GM10248 (cell line): ENCODE data around the gene CTSE.

Experiments used
- CTCF ChIA-PET: fragments of 300-600 bp; sonication (Branson Sonifier 250); formaldehyde crosslinking; extraction: SDS; loops from one replicate; lab custom pipeline; 2021; ENCODE audit warnings: antibody characterized with exemption; lab: Yijun Ruan, JAX
- POLR2A ChIA-PET: fragments of 350-650 bp; sonication (Branson Sonifier 250); formaldehyde crosslinking; extraction: SDS; loops from one replicate; lab custom pipeline; 2020; ENCODE audit warnings: antibody characterized with exemption; lab: Yijun Ruan, JAX
- DNase-seq: peaks from one replicate; pipeline ENCODE4 v3.0.0; 2012; ENCODE audit errors: extremely low spot score
- TF ChIP-seq, protein P1 (sequence below): IDR thresholded peaks from 2 replicates; pipeline ENCODE4 v1.5.1; 2012; ENCODE audit warnings: mild to moderate bottlenecking, low read depth; ENCODE audit errors: extremely low read depth, missing control alignments, control extremely low read depth

The CTSE gene

DNA sequence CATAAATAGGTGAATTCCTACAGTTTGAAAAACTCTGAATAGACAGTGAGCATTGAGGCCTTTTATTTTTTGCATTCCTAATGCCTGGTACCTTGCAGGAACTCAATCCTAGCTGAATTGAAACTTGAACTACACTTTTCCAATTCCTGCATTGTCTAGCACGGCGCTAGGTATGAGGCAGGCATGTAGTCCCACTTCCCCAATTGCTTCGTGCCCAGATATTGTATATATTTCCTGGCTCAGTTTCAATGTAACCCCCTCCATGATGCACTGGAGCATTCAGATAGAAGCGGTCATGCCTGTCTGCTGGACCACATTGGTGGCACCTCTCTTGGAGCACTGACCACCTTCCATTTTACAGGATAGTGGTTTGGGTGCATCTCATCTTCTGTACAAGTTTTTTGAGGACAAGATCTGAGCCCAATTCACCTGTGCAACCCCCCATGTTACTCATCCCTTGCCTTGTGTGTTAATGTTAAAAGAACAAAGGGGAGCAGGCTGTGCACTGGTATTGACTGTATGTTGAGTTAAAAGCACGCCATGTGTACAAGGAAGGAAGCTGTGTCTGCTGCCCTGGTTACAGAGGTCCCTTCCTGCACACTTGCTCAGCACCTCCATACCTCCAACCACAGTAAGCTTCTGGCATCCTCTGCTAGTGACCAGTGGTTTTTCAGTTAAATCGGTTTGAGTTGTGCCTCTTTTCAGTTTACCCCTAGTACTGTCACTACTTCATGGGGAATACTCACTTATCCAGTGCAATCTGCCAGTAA, 10.5 kb downstream of the CTSE start:
- POLR2A ChIA-PET = no interaction called here
- TF ChIP-seq, protein P1, sequence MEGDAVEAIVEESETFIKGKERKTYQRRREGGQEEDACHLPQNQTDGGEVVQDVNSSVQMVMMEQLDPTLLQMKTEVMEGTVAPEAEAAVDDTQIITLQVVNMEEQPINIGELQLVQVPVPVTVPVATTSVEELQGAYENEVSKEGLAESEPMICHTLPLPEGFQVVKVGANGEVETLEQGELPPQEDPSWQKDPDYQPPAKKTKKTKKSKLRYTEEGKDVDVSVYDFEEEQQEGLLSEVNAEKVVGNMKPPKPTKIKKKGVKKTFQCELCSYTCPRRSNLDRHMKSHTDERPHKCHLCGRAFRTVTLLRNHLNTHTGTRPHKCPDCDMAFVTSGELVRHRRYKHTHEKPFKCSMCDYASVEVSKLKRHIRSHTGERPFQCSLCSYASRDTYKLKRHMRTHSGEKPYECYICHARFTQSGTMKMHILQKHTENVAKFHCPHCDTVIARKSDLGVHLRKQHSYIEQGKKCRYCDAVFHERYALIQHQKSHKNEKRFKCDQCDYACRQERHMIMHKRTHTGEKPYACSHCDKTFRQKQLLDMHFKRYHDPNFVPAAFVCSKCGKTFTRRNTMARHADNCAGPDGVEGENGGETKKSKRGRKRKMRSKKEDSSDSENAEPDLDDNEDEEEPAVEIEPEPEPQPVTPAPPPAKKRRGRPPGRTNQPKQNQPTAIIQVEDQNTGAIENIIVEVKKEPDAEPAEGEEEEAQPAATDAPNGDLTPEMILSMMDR = no peak
- DNase-seq = no peak
- CTCF ChIA-PET = interaction anchor here (1.8 kb wide), 1 partner anchor 36 kb away, joined by 7 read pairs; no protein-coding TSS in a partner anchor

DNA sequence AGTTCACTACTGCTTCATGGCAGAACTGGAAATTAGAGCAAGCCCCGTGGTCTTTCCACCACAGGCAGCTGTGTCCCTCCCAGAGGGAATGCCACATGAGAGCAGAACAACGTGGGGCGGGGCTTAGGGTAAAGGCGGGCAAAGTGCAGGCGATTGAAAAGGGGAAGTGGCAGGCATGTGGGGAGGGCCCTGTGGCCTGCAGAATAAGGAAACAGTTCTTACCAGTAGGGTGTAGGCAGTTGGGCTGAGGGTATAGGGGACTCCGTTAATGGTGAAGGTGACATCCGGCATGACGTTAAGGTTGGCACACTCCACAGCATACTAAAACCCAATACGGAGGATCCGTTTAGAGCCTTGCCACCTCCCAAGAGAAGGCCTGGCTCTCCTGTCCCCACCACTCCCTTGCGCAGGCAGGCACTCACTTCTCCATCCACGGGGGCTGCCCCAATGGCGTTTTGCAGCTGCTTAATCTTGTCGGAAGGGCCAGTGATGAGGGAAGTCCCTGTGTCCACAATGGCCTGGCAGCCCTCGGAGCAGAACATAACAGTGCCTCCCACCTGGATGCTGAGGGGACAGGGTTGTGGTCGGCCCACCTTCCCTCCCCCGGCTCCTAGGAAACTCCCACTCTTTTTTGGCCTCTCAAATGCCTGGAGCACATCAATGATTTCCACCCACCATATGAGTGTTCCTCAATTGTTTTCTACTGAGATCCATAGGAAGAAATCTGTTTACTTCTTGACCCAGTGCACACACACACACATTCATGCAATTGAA, 11.4 kb downstream of the CTSE start:
- CTCF ChIA-PET = interaction anchor here (0.9 to 1.6 kb wide), 6 partner anchors 9 to 94 kb away, joined by 3 to 6 read pairs (median 4); partner anchors contain the start of gene RAB7B
- DNase-seq = peak; percentile 70
- TF ChIP-seq, protein P1 = no peak
- POLR2A ChIA-PET = no interaction called here

DNA sequence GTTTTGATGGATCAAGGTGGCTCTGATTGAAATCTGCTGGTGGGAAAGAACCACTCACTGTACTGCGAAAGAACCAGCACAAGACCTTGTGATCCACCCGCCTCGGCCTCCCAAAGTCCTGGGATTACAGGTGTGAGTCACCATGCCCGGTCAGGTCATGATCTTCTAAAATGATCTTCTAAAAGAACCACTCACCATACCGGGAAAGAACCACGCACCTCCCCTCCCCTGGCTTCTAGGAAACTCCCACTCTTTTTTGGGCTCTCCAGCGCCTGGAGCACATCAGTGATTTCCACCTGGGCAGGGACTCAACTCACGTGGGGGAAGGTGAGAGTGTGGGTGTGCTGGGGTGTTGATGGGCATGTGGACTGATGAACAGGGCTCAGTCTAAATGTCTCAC, 12.6 kb downstream of the CTSE start:
- TF ChIP-seq, protein P1 = no peak
- ChIA-PET CTCF (interaction anchor here (1.0 to 1.6 kb wide), 4 partner anchors 8 to 18 kb away, joined by 3 to 4 read pairs (median 3); partner anchors contain the start of gene RAB7B), POLR2A (no interaction called here)
- no peak for DNase-seq

DNA sequence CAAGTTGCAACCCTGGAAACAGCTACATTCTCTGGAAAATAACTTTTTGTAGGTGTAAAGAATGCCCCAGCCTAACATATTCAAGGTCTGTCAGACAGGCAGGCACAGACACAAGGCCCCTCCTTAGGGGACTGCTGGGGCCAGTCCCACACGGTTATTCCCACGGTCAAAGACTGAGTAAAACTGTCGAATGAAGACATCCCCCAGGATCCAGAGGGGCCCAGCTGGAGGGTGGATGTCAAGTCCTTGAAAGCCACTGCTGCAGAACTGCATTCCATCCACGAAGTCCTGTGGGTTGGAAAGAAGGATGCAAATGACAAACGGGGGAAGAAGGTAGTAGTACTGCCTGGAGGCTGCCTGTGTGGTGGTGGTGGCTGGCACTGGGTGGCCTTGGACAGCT, 13.6 kb downstream of the CTSE start:
- ChIA-PET POLR2A (no interaction called here), CTCF (interaction anchor here (1.2 kb wide), 1 partner anchor 33 kb away, joined by 3 read pairs; no protein-coding TSS in a partner anchor)
- TF ChIP-seq, protein P1 = no peak
- DNase-seq = no peak

DNA sequence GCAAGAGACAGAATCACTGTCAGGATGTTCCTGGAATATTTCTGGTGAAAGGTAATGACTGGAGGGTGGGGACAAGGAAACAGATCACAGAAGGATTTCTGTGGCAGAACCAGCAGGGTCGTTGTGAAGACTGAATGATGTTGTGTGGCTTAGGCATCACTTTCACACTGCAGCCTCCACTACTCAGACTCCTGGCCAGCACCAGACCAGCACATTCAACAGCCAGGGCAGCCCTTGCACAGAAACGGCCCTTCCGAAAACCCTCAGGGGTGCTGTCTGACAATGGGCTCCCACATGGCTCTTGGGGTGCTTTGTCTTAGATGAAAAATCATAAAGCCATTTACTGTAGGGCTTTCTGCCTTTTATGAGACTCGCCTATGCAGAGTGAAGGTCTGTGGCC, 16.7 kb downstream of the CTSE start:
- ChIA-PET POLR2A (no interaction called here), CTCF (interaction anchor here (3.0 kb wide), 1 partner anchor 29 kb away, joined by 17 read pairs; no protein-coding TSS in a partner anchor)
- TF ChIP-seq, protein P1 = no peak
- no peak for DNase-seq

DNA sequence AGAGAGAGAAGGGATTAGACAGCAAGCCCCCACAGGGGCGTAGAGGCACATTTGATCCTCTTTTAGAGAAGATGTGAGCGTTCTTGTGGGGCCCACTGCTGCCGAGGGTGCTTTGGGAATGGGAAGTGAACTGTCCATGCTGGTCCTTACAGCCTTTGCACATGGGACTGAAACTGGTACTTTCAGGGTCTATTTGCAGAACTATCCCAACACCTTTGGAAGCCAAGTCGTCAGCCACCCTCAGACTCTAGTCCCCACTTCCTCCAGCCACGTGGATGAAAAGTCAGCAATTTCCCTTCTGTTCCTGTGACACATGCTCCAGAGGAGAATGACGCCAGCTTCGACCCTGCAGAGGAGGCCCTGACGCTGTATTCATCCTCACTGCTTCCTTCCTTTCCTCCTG, 17.9 kb downstream of the CTSE start:
- CTCF ChIA-PET = interaction anchor here (3.0 kb wide), 1 partner anchor 28 kb away, joined by 17 read pairs; no protein-coding TSS in a partner anchor
- POLR2A ChIA-PET = no interaction called here
- no peak for DNase-seq
- TF ChIP-seq, protein P1 = no peak
